ENCODE data around the gene GPS1. TPM values are rescaled to one million over a fixed set of nuclear protein-coding genes. Genes with fewer than 3 reads are reported as not detected.

The GPS1 gene
- total and polyA plus RNA-seq, 4 donors = 53.9 to 66.3 (median 58.8) TPM

DNA sequence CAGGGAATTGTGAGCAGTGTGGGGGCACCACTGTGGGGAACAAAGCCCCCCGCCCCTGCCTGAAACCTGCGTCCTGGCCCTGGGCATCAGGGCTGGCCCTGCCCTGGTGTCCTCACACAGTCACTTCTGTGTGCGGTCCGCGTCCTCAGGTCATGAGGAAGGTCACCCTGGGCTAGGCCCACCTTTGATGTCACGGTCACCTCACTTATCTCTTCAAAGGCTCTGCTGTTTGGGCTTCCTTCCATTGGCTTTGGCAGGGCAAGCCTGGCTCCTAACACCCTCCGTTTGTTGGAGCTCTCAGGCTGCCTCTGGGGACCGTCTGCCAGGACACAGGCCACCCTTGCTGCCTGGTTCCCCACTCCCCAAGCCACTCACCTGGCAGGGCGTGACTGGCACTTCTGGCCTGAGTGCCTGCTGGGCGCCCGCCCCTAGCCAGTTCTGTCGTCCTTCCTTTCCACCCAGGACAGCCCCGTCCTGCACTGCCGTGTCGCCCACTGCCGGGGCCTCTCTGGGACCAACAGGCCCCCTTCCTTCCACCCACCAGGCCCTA, 37.9 kb upstream of the GPS1 start:
- Histone ChIP-seq H3K9ac (ENCODE audit: low read depth in 1 of 2, low read length in 2 of 2) (no peak overlapping the region), H3K27me3 (ENCODE audit: control insufficient read depth in 4 of 4, insufficient read depth in 4 of 4, low read length in 3 of 4) (no peaks in the 10 kb centered on the region), H3K27ac (ENCODE audit: low read depth in 1 of 2, low read length in 2 of 2) (no peak overlapping the region), H3K9me3 (ENCODE audit: control insufficient read depth in 4 of 4, low read length in 3 of 4) (no peaks in the 10 kb centered on the region), H3K4me1 (ENCODE audit: control insufficient read depth in 4 of 4, insufficient read depth in 4 of 4, low read length in 3 of 4) (no peaks in the 10 kb centered on the region), H3K36me3 (ENCODE audit: control insufficient read depth in 4 of 4, insufficient read depth in 3 of 4, low read depth in 1 of 4, low read length in 3 of 4) (peaks cover 0 to 9% (median 3%) of the 10 kb centered on the region in 4 donors), H3K4me3 (ENCODE audit: low read depth in 1 of 3, low read length in 3 of 3) (no peak overlapping the region)
- TF ChIP-seq TAF1 (conservative IDR thresholded peaks at IDR 0.05) (no peak), FOXA1 (IDR thresholded peaks at IDR 0.05) (no peak), RXRA (IDR thresholded peaks at IDR 0.05) (no peak), HNF4A (conservative IDR thresholded peaks at IDR 0.05) (no peak), GABPA (IDR thresholded peaks at IDR 0.05 in 1 of 2, conservative IDR thresholded peaks at IDR 0.05 in 1 of 2) (no peak), SP1 (IDR thresholded peaks at IDR 0.05) (no peak), YY1 (IDR thresholded peaks at IDR 0.05) (no peak), HNF4G (IDR thresholded peaks at IDR 0.05) (no peak), FOXA2 (IDR thresholded peaks at IDR 0.05) (no peak), NR2F2 (IDR thresholded peaks at IDR 0.05) (no peak), EGR1 (IDR thresholded peaks at IDR 0.05; ENCODE audit: low read depth in 2 of 2) (no peak), RAD21 (IDR thresholded peaks at IDR 0.05) (no peak)
- TF ChIP-seq, protein P1, sequence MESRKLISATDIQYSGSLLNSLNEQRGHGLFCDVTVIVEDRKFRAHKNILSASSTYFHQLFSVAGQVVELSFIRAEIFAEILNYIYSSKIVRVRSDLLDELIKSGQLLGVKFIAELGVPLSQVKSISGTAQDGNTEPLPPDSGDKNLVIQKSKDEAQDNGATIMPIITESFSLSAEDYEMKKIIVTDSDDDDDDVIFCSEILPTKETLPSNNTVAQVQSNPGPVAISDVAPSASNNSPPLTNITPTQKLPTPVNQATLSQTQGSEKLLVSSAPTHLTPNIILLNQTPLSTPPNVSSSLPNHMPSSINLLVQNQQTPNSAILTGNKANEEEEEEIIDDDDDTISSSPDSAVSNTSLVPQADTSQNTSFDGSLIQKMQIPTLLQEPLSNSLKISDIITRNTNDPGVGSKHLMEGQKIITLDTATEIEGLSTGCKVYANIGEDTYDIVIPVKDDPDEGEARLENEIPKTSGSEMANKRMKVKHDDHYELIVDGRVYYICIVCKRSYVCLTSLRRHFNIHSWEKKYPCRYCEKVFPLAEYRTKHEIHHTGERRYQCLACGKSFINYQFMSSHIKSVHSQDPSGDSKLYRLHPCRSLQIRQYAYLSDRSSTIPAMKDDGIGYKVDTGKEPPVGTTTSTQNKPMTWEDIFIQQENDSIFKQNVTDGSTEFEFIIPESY (IDR thresholded peaks at IDR 0.05) = no peak
- TF ChIP-seq, protein P2, sequence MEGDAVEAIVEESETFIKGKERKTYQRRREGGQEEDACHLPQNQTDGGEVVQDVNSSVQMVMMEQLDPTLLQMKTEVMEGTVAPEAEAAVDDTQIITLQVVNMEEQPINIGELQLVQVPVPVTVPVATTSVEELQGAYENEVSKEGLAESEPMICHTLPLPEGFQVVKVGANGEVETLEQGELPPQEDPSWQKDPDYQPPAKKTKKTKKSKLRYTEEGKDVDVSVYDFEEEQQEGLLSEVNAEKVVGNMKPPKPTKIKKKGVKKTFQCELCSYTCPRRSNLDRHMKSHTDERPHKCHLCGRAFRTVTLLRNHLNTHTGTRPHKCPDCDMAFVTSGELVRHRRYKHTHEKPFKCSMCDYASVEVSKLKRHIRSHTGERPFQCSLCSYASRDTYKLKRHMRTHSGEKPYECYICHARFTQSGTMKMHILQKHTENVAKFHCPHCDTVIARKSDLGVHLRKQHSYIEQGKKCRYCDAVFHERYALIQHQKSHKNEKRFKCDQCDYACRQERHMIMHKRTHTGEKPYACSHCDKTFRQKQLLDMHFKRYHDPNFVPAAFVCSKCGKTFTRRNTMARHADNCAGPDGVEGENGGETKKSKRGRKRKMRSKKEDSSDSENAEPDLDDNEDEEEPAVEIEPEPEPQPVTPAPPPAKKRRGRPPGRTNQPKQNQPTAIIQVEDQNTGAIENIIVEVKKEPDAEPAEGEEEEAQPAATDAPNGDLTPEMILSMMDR (IDR thresholded peaks at IDR 0.05; ENCODE audit: low read depth, low read length, missing input control) = no peak
- TF ChIP-seq, protein P3, sequence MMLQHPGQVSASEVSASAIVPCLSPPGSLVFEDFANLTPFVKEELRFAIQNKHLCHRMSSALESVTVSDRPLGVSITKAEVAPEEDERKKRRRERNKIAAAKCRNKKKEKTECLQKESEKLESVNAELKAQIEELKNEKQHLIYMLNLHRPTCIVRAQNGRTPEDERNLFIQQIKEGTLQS (IDR thresholded peaks at IDR 0.05) = no peak
- TF ChIP-seq, protein P4, sequence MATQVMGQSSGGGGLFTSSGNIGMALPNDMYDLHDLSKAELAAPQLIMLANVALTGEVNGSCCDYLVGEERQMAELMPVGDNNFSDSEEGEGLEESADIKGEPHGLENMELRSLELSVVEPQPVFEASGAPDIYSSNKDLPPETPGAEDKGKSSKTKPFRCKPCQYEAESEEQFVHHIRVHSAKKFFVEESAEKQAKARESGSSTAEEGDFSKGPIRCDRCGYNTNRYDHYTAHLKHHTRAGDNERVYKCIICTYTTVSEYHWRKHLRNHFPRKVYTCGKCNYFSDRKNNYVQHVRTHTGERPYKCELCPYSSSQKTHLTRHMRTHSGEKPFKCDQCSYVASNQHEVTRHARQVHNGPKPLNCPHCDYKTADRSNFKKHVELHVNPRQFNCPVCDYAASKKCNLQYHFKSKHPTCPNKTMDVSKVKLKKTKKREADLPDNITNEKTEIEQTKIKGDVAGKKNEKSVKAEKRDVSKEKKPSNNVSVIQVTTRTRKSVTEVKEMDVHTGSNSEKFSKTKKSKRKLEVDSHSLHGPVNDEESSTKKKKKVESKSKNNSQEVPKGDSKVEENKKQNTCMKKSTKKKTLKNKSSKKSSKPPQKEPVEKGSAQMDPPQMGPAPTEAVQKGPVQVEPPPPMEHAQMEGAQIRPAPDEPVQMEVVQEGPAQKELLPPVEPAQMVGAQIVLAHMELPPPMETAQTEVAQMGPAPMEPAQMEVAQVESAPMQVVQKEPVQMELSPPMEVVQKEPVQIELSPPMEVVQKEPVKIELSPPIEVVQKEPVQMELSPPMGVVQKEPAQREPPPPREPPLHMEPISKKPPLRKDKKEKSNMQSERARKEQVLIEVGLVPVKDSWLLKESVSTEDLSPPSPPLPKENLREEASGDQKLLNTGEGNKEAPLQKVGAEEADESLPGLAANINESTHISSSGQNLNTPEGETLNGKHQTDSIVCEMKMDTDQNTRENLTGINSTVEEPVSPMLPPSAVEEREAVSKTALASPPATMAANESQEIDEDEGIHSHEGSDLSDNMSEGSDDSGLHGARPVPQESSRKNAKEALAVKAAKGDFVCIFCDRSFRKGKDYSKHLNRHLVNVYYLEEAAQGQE (IDR thresholded peaks at IDR 0.05) = no peak
- TF ChIP-seq, protein P5, sequence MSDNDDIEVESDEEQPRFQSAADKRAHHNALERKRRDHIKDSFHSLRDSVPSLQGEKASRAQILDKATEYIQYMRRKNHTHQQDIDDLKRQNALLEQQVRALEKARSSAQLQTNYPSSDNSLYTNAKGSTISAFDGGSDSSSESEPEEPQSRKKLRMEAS (IDR thresholded peaks at IDR 0.05) = no peak
- no peak for DNase-seq (ENCODE audit: low spot score)
- 83% methylated on average over 16 of the region's 16 CpGs for WGBS

Data from liver (tissue), 9 donors.